Body of pancreas (tissue), 4 donors: ENCODE results near the gene METTL4. TPM values are rescaled to one million over a fixed set of nuclear protein-coding genes. Genes with fewer than 3 reads are reported as not detected.

Experiments used
- ATAC-seq: fragments of 150-250 bp; one replicate; pipeline ENCODE4 v1.9.1; 2016
- DNase-seq, 4 donors: peaks; one replicate each; pipeline ENCODE4 v3.0.0-alpha.2; 2019
- H3K27ac ChIP-seq, 4 donors: fragments of 200-600 bp; sonication (generic); 1 replicate in 3 of 4; 2 replicates in 1 of 4; pipeline versions ENCODE4 v1.5.1 to v1.6.1; 2016 to 2019; ENCODE audit warnings: mild to moderate bottlenecking in 1 of 4, mixed read lengths in 1 of 4, moderate library complexity in 1 of 4
- H3K27me3 ChIP-seq, 2 donors: fragments of 200-600 bp; sonication (generic); one replicate each; pipeline ENCODE4 v1.6.0; 2016; ENCODE audit warnings: mild to moderate bottlenecking in 1 of 2
- H3K36me3 ChIP-seq, 2 donors: fragments of 200-600 bp; sonication (generic); replicated peaks in 1 of 2; 2 replicates each; pipeline ENCODE4 v1.5.1; 2016; ENCODE audit warnings: low read depth in 2 of 2; ENCODE audit not compliant: insufficient read depth in 1 of 2
- H3K4me1 ChIP-seq: fragments of 200-600 bp; sonication (generic); one replicate; pipeline ENCODE4 v1.6.0; 2016
- H3K4me3 ChIP-seq, 2 donors: fragments of 200-600 bp; sonication (generic); 1 replicate in 1 of 2; 2 replicates in 1 of 2; pipeline ENCODE4 v1.5.1; 2016 to 2019
- H3K9me3 ChIP-seq, 3 donors: fragments of 200-600 bp; sonication (generic); 1 replicate in 2 of 3; 2 replicates in 1 of 3; pipeline ENCODE4 v1.5.1; 2016
- CTCF ChIP-seq, 7 experiments: fragments of 450-650 bp in 4 of 7; fragments of 200-600 bp in 3 of 7; sonication (generic) in 3 of 7; IDR thresholded peaks; one replicate each; pipeline ENCODE4 v1.5.1; 2016 to 2019; ENCODE audit warnings: antibody characterized with exemption in 7 of 7
- POLR2A ChIP-seq, 3 donors: fragments of 450-650 bp; IDR thresholded peaks; one replicate each; pipeline ENCODE4 v1.6.1; 2016; ENCODE audit warnings: antibody characterized with exemption in 3 of 3, mild to moderate bottlenecking in 2 of 3
- WGBS, 2 donors: methylation state at CpG; one replicate each; pipeline ENCODE4 v1.1.5; 2017; 5-methylcytosine and 5-hydroxymethylcytosine counted together
- intact Hi-C: fragments of 100-400 bp; cut with DNase I; formaldehyde crosslinking; loops from one replicate; pipeline ENCODE4 v1.15.1; 2023
- total RNA-seq, 2 donors: library from RNA; depleted of rRNA; stranded (reverse); fragments of >200 nt; gene quantifications; one replicate each; pipeline ENCODE4 v1.1.0, GENCODE V29; 2016

Gene METTL4
- total RNA-seq, 2 donors from 2014 or later: 1.8 to 4.3 TPM

GRCh38 chr18:2538844-2539243 is 32.5 kb downstream of the METTL4 start:
- no peaks in the 10 kb centered on the region for H3K36me3 ChIP-seq
- intact Hi-C loops: no loop called here
- 35 to 54% methylated on average over 1 of the region's 1 CpG for WGBS, 2 donors
- H3K9me3 ChIP-seq: no peaks in the 10 kb centered on the region
- DNase-seq (no peak), ATAC-seq (no peak)
- no peak for TF ChIP-seq CTCF (IDR thresholded peaks at IDR 0.05)
- no peak for TF ChIP-seq POLR2A (IDR thresholded peaks at IDR 0.05)
- no peaks in the 10 kb centered on the region for H3K27me3 ChIP-seq
- no peak overlapping the region for H3K4me3 ChIP-seq
- no peaks in the 10 kb centered on the region for H3K4me1 ChIP-seq
- H3K27ac ChIP-seq: no peak overlapping the region

GRCh38 chr18:2538236-2538635 is 33.1 kb downstream of the METTL4 start:
- Histone ChIP-seq H3K27me3 (no peaks in the 10 kb centered on the region), H3K4me3 (no peak overlapping the region), H3K4me1 (no peaks in the 10 kb centered on the region), H3K36me3 (no peaks in the 10 kb centered on the region), H3K27ac (no peak overlapping the region), H3K9me3 (no peaks in the 10 kb centered on the region)
- no peak for ATAC-seq
- intact Hi-C loops: no loop called here
- no peak for DNase-seq
- WGBS, 2 donors: 79 to 85% methylated on average over 1 of the region's 1 CpG
- no peak for TF ChIP-seq CTCF (IDR thresholded peaks at IDR 0.05)
- TF ChIP-seq POLR2A (IDR thresholded peaks at IDR 0.05): no peak

- no peaks in the 10 kb centered on the region for H3K36me3 ChIP-seq
- H3K9me3 ChIP-seq: no peaks in the 10 kb centered on the region
- no peak overlapping the region for H3K27ac ChIP-seq
- TF ChIP-seq CTCF (IDR thresholded peaks at IDR 0.05) (no peak), POLR2A (IDR thresholded peaks at IDR 0.05) (no peak)
- H3K4me3 ChIP-seq: no peak overlapping the region
- DNase-seq: no peak
- ATAC-seq: no peak
- H3K27me3 ChIP-seq: no peaks in the 10 kb centered on the region
- H3K4me1 ChIP-seq: no peaks in the 10 kb centered on the region
- WGBS, 2 donors: 61 to 63% methylated on average over 3 of the region's 3 CpGs
- intact Hi-C loops: no loop called here
These were observed 34.0 kb downstream of the METTL4 start for GRCh38 chr18:2537296-2537695.

- WGBS, 2 donors: 82 to 85% methylated on average over 4 of the region's 4 CpGs
- H3K27ac ChIP-seq: no peak overlapping the region
- no peaks in the 10 kb centered on the region for H3K9me3 ChIP-seq
- H3K4me1 ChIP-seq: no peaks in the 10 kb centered on the region
- no peak for ATAC-seq
- H3K4me3 ChIP-seq: no peak overlapping the region
- no peaks in the 10 kb centered on the region for H3K36me3 ChIP-seq
- no peak for DNase-seq
- no peaks in the 10 kb centered on the region for H3K27me3 ChIP-seq
- intact Hi-C loops: no loop called here
- TF ChIP-seq POLR2A (IDR thresholded peaks at IDR 0.05) (no peak), CTCF (IDR thresholded peaks at IDR 0.05) (no peak)
These were observed 34.8 kb downstream of the METTL4 start for GRCh38 chr18:2536493-2536892.

- DNase-seq (no peak), ATAC-seq (no peak)
- no peak overlapping the region for H3K4me3 ChIP-seq
- WGBS, 2 donors: 47 to 49% methylated on average over 2 of the region's 2 CpGs
- H3K9me3 ChIP-seq: no peaks in the 10 kb centered on the region
- H3K27ac ChIP-seq: no peak overlapping the region
- TF ChIP-seq CTCF (IDR thresholded peaks at IDR 0.05): no peak
- intact Hi-C loops: no loop called here
- no peaks in the 10 kb centered on the region for H3K4me1 ChIP-seq
- H3K36me3 ChIP-seq: no peaks in the 10 kb centered on the region
- no peaks in the 10 kb centered on the region for H3K27me3 ChIP-seq
These were observed 35.2 kb downstream of the METTL4 start for GRCh38 chr18:2536063-2536462.
